GM20431 (cell line): ENCODE results near the gene NSG2.
"Not testable (repeated sequence)": the region's sequence is repeated elsewhere in the genome, so short reads cannot be mapped to it uniquely, and the experiment has no call there.

Experiments used
- in situ Hi-C: fragments of 300-500 bp; cut with MseI, MboI; formaldehyde crosslinking; loops from one replicate; pipeline ENCODE4 v1.15.0; 2020; ENCODE audit warnings: low sequenced_read_pairs; ENCODE audit not compliant: unreplicated experiment

The NSG2 gene

GRCh38 chr5:174045470-174046025, at the start of gene NSG2:
TSS of gene NSG2 (plus strand) at chr5:174045706. CDS start at chr5:174046756, 1,050 bp downstream.
- in situ Hi-C loops, result loop anchor here (10.0 kb wide), 1 partner anchor 269 kb away; no protein-coding TSS in a partner anchor

- in situ Hi-C loops, result no loop called here
Measured at GRCh38 chr5:173997331-173997730, 48.2 kb upstream of the NSG2 start.

- in situ Hi-C loops, result no loop called here
Measured at GRCh38 chr5:173998531-173998930, 47.0 kb upstream of the NSG2 start.

GRCh38 chr5:174000076-174000475, 45.4 kb upstream of the NSG2 start:
- in situ Hi-C loops, result no loop called here

- in situ Hi-C loops, result no loop called here
Measured at GRCh38 chr5:174003795-174004194, 41.7 kb upstream of the NSG2 start.

- in situ Hi-C loops, result no loop called here
Measured at GRCh38 chr5:174008922-174009321, 36.6 kb upstream of the NSG2 start.

- in situ Hi-C loops, result no loop called here
Measured at GRCh38 chr5:174010365-174010764, 35.1 kb upstream of the NSG2 start.

DNA sequence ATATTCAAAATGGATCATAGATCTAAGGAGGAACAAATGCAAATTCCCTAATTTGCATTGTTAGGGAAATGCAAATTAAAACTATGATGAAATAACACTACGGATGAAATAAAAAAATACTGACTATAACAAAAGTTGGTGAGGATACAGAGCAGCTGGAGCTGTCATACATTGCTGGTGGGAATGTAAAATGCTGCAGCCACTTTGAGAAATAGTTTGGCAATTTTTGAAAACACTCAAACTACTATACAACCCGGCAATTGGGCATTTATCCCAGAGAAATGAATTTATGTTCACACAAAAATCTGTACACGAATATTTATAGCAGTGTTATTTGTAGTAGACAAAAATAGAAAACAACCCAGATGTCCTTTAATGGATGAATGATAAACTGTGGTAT, 34.1 kb upstream of the NSG2 start:
- in situ Hi-C loops, result no loop called here

DNA sequence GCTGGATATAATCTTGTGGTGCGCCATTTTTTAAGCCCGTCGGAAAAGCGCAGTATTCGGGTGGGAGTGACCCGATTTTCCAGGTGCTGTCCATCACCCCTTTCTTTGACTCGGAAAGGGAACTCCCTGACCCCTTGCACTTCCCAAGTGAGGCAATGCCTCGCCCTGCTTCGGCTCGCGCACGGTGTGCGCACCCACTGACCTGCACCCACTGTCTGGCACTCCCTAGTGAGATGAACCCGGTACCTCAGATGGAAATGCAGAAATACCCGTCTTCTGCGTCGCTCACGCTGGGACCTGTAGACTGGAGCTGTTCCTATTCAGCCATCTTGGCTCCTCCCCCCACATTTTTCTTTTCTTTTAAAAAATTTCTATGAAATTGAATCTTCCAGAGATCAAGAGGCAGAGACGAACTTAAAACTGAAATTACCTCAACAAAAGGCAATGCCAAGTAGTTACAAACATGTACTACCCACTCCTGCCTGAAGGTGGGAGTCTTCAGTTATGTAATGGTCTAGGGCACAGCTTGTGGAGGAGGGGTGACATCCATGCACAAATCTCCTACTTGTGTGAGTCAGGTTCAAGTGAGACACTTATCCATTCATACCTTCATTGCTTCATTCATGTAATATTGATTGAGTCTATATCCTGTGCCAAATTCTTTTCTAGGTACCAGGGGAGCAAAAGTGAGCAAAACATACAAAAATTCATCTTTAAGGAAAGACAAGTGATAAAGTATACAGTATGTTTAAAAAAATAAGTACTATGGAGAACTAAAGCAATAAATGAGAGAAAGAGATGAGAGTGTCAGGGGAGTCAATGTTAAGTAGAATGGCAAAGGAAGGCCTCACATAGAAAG, 25.2 kb upstream of the NSG2 start:
- in situ Hi-C loops, result not testable (repeated sequence)

GRCh38 chr5:174020928-174021304, 24.6 kb upstream of the NSG2 start:
- in situ Hi-C loops, result no loop called here

GRCh38 chr5:174022384-174023095, 23.0 kb upstream of the NSG2 start:
- in situ Hi-C loops, result no loop called here

DNA sequence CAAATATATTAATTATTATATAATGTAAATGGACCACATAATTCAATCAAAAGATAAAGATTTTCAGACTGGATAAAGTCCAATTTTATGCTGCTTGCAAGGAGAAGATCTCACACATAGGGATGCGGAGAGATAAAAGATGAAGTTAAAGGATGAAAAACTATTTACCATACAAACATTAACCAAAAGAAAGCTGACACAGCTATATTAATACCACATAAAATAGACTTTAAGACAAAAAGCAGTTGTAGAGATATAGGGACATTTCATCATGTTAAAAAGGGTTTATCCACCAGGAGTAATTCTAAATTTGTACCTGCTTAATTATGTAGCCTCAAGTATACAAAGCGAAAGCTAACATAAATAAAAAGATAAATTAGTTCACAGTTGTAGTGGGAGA, 15.2 kb upstream of the NSG2 start:
- in situ Hi-C loops, result no loop called here

DNA sequence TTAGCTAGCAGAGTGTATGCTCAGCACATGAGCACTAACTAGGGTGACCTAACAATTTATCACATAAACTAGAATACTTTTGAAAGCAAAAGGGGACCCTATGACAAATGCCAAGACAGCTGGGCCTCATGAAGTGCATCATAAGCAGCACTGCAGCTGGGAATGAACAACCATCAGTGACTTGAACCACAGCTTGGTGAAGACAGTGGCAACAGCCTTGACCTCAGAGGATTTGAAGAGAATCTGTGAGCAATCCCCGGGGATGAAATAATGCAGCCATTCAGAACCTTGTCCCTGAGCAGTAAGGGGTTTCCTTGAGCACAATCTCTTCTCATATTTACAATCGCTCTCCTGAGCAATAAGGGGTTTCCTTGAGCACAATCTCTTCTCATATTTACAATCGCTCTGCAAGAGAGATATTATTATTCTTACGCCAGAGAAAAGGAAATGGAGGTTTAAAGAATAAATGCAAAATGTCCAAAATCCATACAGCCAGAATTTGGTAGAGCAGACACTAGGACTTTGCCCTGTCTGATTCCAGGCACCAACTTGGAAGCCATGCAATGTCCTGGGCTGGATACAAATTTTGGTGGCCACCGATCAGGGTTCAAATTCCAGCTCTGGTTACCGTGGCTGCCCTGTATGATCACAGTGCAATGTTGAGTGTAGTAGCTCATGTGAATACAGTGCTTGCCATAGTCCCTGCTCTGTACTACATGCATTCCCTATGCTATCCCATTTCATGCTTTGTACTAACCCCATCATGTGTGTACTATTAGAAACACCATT, 846 bp upstream of the NSG2 start:
- in situ Hi-C loops, result loop anchor here (10.0 kb wide), 1 partner anchor 270 kb away; no protein-coding TSS in a partner anchor

DNA sequence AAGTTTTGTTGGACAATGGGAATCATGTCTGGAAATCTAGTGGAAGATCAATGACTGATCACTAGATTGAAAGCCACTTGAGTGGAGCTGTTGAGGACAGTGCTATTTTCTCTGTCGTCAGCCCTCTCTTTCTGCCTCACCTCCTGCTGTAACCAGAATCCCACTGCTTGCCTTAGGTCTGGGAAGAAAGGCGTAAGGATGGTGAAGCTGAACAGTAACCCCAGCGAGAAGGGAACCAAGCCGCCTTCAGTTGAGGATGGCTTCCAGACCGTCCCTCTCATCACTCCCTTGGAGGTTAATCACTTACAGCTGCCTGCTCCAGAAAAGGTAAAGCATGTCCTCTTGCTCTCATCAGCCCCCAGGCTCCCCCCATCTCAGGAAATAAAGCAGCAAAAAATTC, 1.1 kb downstream of the NSG2 start:
- in situ Hi-C loops, result loop anchor here (10.0 kb wide), 1 partner anchor 268 kb away; no protein-coding TSS in a partner anchor

- in situ Hi-C loops, result loop anchor here (10.0 kb wide), 1 partner anchor 267 kb away; no protein-coding TSS in a partner anchor
Measured at GRCh38 chr5:174047472-174048099, 2.1 kb downstream of the NSG2 start.

DNA sequence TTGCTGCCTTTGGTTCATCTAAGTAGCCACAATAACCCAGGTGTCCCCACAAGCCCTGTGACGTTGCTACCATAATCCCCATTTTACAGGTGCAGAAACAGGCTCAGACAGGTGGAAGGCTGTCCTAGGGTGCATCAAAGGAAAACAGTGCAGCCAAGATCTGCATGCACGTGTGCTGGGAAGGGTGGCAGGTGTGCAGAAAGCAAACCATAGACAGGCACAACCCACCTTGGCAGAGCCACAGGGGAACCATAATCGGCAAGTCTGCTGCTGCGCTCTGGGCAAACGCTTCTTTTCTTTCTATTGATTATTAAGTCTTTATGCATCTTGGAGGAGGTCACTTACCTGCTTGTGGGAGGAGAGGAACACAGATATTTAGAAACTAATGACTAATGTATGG, 7.1 kb downstream of the NSG2 start:
- in situ Hi-C loops, result no loop called here

DNA sequence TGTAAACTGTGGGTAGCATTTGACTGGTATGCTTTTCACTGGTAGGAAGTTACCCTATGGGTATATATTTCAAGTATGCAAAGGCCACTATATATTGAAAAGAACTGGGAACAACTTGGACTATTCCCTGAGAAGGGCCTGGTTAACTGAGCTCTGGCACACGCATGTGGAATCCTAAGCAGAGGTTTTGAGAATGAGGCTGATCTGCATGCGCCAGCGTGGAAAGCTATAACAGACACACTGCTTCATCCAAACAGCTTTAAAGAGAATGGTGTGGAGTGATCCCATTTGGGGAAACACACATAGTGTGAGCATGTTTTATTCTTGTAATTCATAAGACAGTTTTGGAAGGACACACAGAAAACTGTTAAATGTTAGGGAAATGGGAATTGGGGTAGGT, 8.4 kb downstream of the NSG2 start:
- in situ Hi-C loops, result no loop called here

DNA sequence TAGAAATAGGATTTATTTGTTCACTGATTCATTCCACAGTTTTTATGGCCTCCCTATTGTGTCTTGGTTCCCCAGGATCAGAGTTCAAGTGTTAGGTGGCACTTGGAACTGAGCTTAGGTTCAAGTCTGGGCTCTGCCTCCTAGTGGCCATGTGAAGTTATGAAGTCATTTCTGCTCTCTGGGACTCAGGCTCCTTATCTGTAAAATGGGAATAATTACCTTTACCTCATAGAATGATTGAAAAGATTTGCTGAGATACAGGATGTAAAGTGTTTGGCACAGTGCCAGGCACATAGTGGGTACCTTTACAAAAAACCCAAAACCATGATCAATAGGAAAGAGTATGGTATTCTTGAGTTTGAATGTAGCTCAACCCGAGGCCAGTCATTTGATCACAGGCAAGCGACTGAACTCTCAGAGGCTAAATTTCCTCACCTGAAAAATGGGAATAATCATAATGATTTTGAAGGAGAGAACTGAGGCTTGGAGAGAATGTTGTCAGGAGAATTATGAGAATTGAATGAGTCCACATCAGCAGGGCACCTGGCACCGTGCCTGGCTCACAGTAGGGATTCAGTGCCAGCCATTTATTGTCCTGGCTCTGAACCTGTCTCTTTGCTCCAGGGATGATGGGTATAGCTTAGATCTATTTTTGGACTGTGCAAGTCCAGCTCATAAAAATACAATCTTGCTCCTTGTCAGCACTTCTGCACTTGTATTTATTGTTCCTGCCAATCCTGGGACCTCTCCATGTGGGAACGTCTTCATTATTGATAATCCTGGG, 10.8 kb downstream of the NSG2 start:
- in situ Hi-C loops, result no loop called here

- in situ Hi-C loops, result no loop called here
Measured at GRCh38 chr5:174057206-174057605, 11.7 kb downstream of the NSG2 start.
